Small intestine (tissue), 4 donors: ENCODE results near the gene GARIN5B. TPM values are rescaled to one million over a fixed set of nuclear protein-coding genes. Genes with fewer than 3 reads are reported as not detected.

Source experiments
- polyA plus RNA-seq, 4 donors: library from polyadenylated mRNA; stranded (reverse) in 3 of 4; unstranded in 1 of 4; fragments of 200-250 nt in 3 of 4; fragments of 120-200 nt in 1 of 4; gene quantifications; one replicate each; pipeline versions ENCODE4 v1.2.1 to v1.2.3, GENCODE V29; 2013
- donor health status: healthy with polysubstance abuse.
- donor health status: Bipolar disorder and iron deficiency.
- donor health status: healthy.

Gene GARIN5B
- polyA plus RNA-seq, 4 donors, result 0.03 TPM; not detected in 3

Other genes starting within 250 kb of the GARIN5B start
- 100 to 1,000 TPM in 2 of 4 donors, 10 to 100 TPM in 2; 68.3 to 192 (median 132) TPM for gene PPP1R12C, start 245.6 kb downstream of the GARIN5B start, polyA plus RNA-seq
- 10 to 100 TPM in 1 of 4 donors, 1 to 10 TPM in 2, under 1 TPM in 1; 0.18 to 20.1 (median 5.3) TPM for gene TNNT1, start 214.1 kb downstream of the GARIN5B start, polyA plus RNA-seq
- gene TNNI3, start 205.5 kb downstream of the GARIN5B start, polyA plus RNA-seq, result 10 to 100 TPM in 1 of 4 donors, 1 to 10 TPM in 2, under 1 TPM in 1; 0.59 to 39.7 (median 1.5) TPM
- under 1 TPM in 2 of 4 donors, not detected in 2; 0.62 to 0.64 TPM for gene DNAAF3, start 196.6 kb downstream of the GARIN5B start, polyA plus RNA-seq
- gene SYT5, start 183.0 kb downstream of the GARIN5B start, polyA plus RNA-seq, result 1 to 10 TPM in 2 of 4 donors, under 1 TPM in 2; 0.22 to 4.7 (median 1.1) TPM
- gene PTPRH, start 153.8 kb downstream of the GARIN5B start, polyA plus RNA-seq, result 100 to 1,000 TPM in 2 of 4 donors, 10 to 100 TPM in 2; 33.4 to 158 (median 89.7) TPM
- gene TMEM86B, start 134.5 kb downstream of the GARIN5B start, polyA plus RNA-seq, result 100 to 1,000 TPM in 1 of 4 donors, 10 to 100 TPM in 3; 22.8 to 255 (median 72.6) TPM
- gene PPP6R1, start 104.2 kb downstream of the GARIN5B start, polyA plus RNA-seq, result 10 to 100 TPM; 43.4 to 67.5 (median 48.9) TPM
- 10 to 100 TPM; 25.9 to 61.9 (median 31.4) TPM for gene HSPBP1, start 83.2 kb downstream of the GARIN5B start, polyA plus RNA-seq
- gene BRSK1, start 79.3 kb downstream of the GARIN5B start, polyA plus RNA-seq, result 1 to 10 TPM in 3 of 4 donors, under 1 TPM in 1; 0.22 to 3.5 (median 2.7) TPM
- gene TMEM150B, start 37.9 kb downstream of the GARIN5B start, polyA plus RNA-seq, result 100 to 1,000 TPM in 1 of 4 donors, 10 to 100 TPM in 3; 33.2 to 125 (median 79.2) TPM
- 10 to 100 TPM; 10.3 to 18.4 (median 14.3) TPM for gene KMT5C, start 23.4 kb downstream of the GARIN5B start, polyA plus RNA-seq
- gene COX6B2, start 8.5 kb downstream of the GARIN5B start, polyA plus RNA-seq, result under 1 TPM in 2 of 4 donors, not detected in 2; 0.07 to 0.09 TPM
- under 1 TPM in 2 of 4 donors, not detected in 2; 0.19 to 0.67 TPM for gene IL11, start 7.2 kb upstream of the GARIN5B start, polyA plus RNA-seq
- gene TMEM190, start 13.6 kb upstream of the GARIN5B start, polyA plus RNA-seq, result under 1 TPM in 2 of 4 donors, not detected in 2; 0.30 to 0.31 TPM
- 1 to 10 TPM in 3 of 4 donors, not detected in 1; 1.6 to 9.4 (median 2.2) TPM for gene TMEM238, start 21.0 kb upstream of the GARIN5B start, polyA plus RNA-seq
- gene RPL28, start 22.7 kb upstream of the GARIN5B start, polyA plus RNA-seq, result 1,000 to 10,000 TPM; 1,338 to 2,360 (median 2,018) TPM
- gene UBE2S, start 44.5 kb upstream of the GARIN5B start, polyA plus RNA-seq, result 10 to 100 TPM in 2 of 4 donors, 1 to 10 TPM in 2; 7.2 to 30.1 (median 16.4) TPM
- under 1 TPM in 2 of 4 donors, not detected in 2; 0.12 to 0.21 TPM for gene SHISA7, start 80.0 kb upstream of the GARIN5B start, polyA plus RNA-seq
- gene ISOC2, start 98.4 kb upstream of the GARIN5B start, polyA plus RNA-seq, result 100 to 1,000 TPM in 1 of 4 donors, 10 to 100 TPM in 3; 28.8 to 164 (median 78.4) TPM
- gene C19orf85, start 101.5 kb upstream of the GARIN5B start, polyA plus RNA-seq, result not detected
- gene ZNF628, start 113.4 kb upstream of the GARIN5B start, polyA plus RNA-seq, result 1 to 10 TPM; 1.1 to 7.0 (median 5.0) TPM
- 10 to 100 TPM in 1 of 4 donors, 1 to 10 TPM in 3; 5.8 to 10.2 (median 7.8) TPM for gene NAT14, start 121.9 kb upstream of the GARIN5B start, polyA plus RNA-seq
- gene SSC5D, start 125.2 kb upstream of the GARIN5B start, polyA plus RNA-seq, result 1 to 10 TPM in 1 of 4 donors, under 1 TPM in 2, not detected in 1; 0.49 to 2.2 (median 0.54) TPM
- under 1 TPM in 1 of 4 donors, not detected in 3; 0.06 TPM for gene SBK2, start 173.9 kb upstream of the GARIN5B start, polyA plus RNA-seq
- under 1 TPM in 2 of 4 donors, not detected in 2; 0.18 to 0.39 TPM for gene SBK3, start 182.3 kb upstream of the GARIN5B start, polyA plus RNA-seq
- 10 to 100 TPM in 1 of 4 donors, 1 to 10 TPM in 3; 2.2 to 12.7 (median 4.8) TPM for gene ZNF579, start 217.6 kb upstream of the GARIN5B start, polyA plus RNA-seq
- gene FIZ1, start 236.3 kb upstream of the GARIN5B start, polyA plus RNA-seq, result 10 to 100 TPM in 1 of 4 donors, 1 to 10 TPM in 3; 7.2 to 13.0 (median 7.4) TPM
- 10 to 100 TPM; 23.2 to 63.5 (median 45.7) TPM for gene ZNF524, start 237.0 kb upstream of the GARIN5B start, polyA plus RNA-seq
- 10 to 100 TPM in 1 of 4 donors, 1 to 10 TPM in 3; 4.0 to 10.3 (median 5.5) TPM for gene ZNF865, start 242.4 kb upstream of the GARIN5B start, polyA plus RNA-seq